ENCODE data around the gene UBQLN1.

GRCh38 chr9:83622433-83622938, 85.3 kb downstream of the UBQLN1 start:
- TF ChIP-seq EZH2 (IDR thresholded peaks at IDR 0.05; ENCODE audit: borderline replicate concordance, low read length) (no peak), CTCF (IDR thresholded peaks at IDR 0.05; ENCODE audit: low read length) (no peak)
